Keratinocyte (primary cell): ENCODE measurements around the gene GALP. TPM values are rescaled to one million over a fixed set of nuclear protein-coding genes. Genes with fewer than 3 reads are reported as not detected.

Experiments
- DNase-seq: peaks from one replicate; pipeline ENCODE4 v3.0.0-alpha.2; 2011; ENCODE audit warnings: low read depth, missing footprints, low spot score
- FAIRE-seq: peaks from 2 replicates; lab custom pipeline; 2011; peaks lifted over from hg19 to GRCh38; lab: Jason Lieb, UNC
- H2AFZ ChIP-seq: 2 replicates; pipeline ENCODE4 v1.6.0; 2012; ENCODE audit warnings: low read length, control low read depth, inconsistent platforms; ENCODE audit not compliant: control insufficient read depth
- H3K27ac ChIP-seq: 2 replicates; pipeline ENCODE4 v1.5.1; 2011; ENCODE audit warnings: low read length; ENCODE audit not compliant: control insufficient read depth, insufficient read depth
- H3K27me3 ChIP-seq: 3 replicates; pipeline ENCODE4 v1.6.0; 2011; ENCODE audit warnings: low read length; ENCODE audit not compliant: control insufficient read depth, insufficient read depth; ENCODE audit errors: extremely low read depth
- H3K36me3 ChIP-seq, 2 experiments: 2 replicates in 1 of 2; 3 replicates in 1 of 2; pipeline ENCODE4 v1.5.1; 2011; ENCODE audit warnings: low read length in 2 of 2, mild to moderate bottlenecking in 1 of 2; ENCODE audit not compliant: control insufficient read depth in 2 of 2, insufficient read depth in 2 of 2; ENCODE audit errors: extremely low read depth in 1 of 2
- H3K4me1 ChIP-seq: 3 replicates; pipeline ENCODE4 v1.5.1; 2011; ENCODE audit warnings: low read length; ENCODE audit not compliant: control insufficient read depth, insufficient read depth; ENCODE audit errors: extremely low read depth
- H3K4me2 ChIP-seq: 3 replicates; pipeline ENCODE4 v1.6.0; 2011; ENCODE audit warnings: low read depth, low read length; ENCODE audit not compliant: control insufficient read depth, insufficient read depth; ENCODE audit errors: extremely low read depth
- H3K4me3 ChIP-seq, 3 experiments: fragments of 200-600 bp in 1 of 3; sonication (generic) in 1 of 3; 2 replicates in 2 of 3; 3 replicates in 1 of 3; pipeline ENCODE4 v1.5.1; 2011 to 2016; ENCODE audit warnings: low read length in 3 of 3, mild to moderate bottlenecking in 3 of 3, control low read depth in 2 of 3, inconsistent platforms in 1 of 3, low read depth in 1 of 3, mixed read lengths in 1 of 3, mixed run types in 1 of 3, moderate library complexity in 1 of 3; ENCODE audit not compliant: control insufficient read depth in 2 of 3, insufficient read depth in 2 of 3; ENCODE audit errors: extremely low read depth in 1 of 3
- H3K79me2 ChIP-seq: 2 replicates; pipeline ENCODE4 v1.6.0; 2012; ENCODE audit warnings: low read length; ENCODE audit not compliant: control insufficient read depth, insufficient read depth
- H3K9ac ChIP-seq: 3 replicates; pipeline ENCODE4 v1.6.0; 2011; ENCODE audit warnings: low read length; ENCODE audit not compliant: control insufficient read depth, insufficient read depth; ENCODE audit errors: extremely low read depth
- H3K9me1 ChIP-seq: 3 replicates; pipeline ENCODE4 v1.6.0; 2011; ENCODE audit warnings: low read length; ENCODE audit not compliant: control insufficient read depth, insufficient read depth; ENCODE audit errors: extremely low read depth
- H3K9me3 ChIP-seq: 2 replicates; pipeline ENCODE4 v1.5.1; 2012; ENCODE audit warnings: low read depth, low read length; ENCODE audit not compliant: control insufficient read depth
- H4K20me1 ChIP-seq: 3 replicates; pipeline ENCODE4 v1.6.0; 2011; ENCODE audit warnings: low read length; ENCODE audit not compliant: control insufficient read depth, insufficient read depth; ENCODE audit errors: extremely low read depth
- EZH2 ChIP-seq: IDR thresholded peaks from one replicate; pipeline ENCODE4 v1.6.1; 2012; ENCODE audit warnings: inconsistent platforms, mild to moderate bottlenecking, low read length, moderate library complexity
- dilution Hi-C: fragments of 300-500 bp; cut with MboI; formaldehyde crosslinking; loops from one replicate; pipeline ENCODE4 v1.7.0; 2020; ENCODE audit warnings: low sequenced_read_pairs; ENCODE audit not compliant: extremely low pct_ligation_motif_present
- polyA plus RNA-seq, 5 experiments: library from polyadenylated mRNA; depleted of rRNA in 3 of 5; stranded (reverse) in 3 of 5; stranded (forward) in 1 of 5; unstranded in 1 of 5; fragments of >200 nt; gene quantifications; 1 replicate in 1 of 5; 2 replicates in 3 of 5; 3 replicates in 1 of 5; pipeline versions ENCODE4 v1.2.1 to v1.2.3, GENCODE V29; 2011 to 2012; ENCODE audit warnings: missing spikeins in 2 of 5, low read depth in 1 of 5, low replicate concordance in 1 of 5
- TF ChIP-seq, protein P1 (sequence below), 3 experiments: IDR thresholded peaks in 1 of 3; conservative IDR thresholded peaks in 1 of 3; optimal IDR thresholded peaks in 1 of 3; 2 replicates in 2 of 3; 3 replicates in 1 of 3; pipeline versions ENCODE3 to v1.5.1; 2011; ENCODE audit warnings: low read length in 3 of 3, mild to moderate bottlenecking in 3 of 3, moderate library complexity in 2 of 3, control low read depth in 1 of 3, inconsistent platforms in 1 of 3; ENCODE audit not compliant: insufficient read depth in 2 of 3; ENCODE audit errors: extremely low read depth in 1 of 3

GALP gene
- polyA plus RNA-seq, 1 donor (not counting 4 experiments of a cell fraction or from before 2014, with no cell fraction given) = not detected

DNA sequence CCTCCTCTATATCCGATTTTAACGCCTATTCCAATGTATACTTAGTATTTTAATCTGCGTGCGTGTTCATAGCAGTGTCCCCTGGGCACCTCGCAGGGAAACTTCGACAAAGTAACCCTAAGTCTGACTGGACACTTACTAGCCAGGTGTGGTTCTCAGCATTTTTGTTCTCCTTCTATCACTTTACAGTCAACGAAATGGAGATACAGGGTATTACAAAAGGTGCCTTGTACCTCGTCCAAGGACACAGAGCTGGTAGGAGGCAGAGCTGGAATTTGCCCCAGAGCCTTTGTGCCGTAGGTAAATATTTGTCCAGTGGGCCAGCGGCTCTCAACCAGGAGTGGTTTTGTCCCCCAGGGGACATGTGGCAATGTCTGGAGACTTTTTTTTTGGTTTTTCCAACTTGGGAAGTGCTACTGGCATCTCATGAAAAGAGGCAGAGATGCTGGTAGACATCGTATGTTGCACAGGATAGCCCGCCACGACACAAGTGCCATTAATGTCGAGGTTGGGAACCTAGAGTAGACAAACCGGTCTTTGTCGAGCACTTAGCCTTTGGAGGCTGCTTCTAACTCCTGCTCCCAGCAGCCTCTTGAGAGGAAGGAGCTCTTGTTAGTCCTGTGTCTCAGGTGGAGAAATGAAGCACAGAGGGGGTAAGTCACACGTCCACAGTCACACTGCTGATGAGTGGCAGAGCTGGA, 33.6 kb upstream of the GALP start:
- Histone ChIP-seq H3K27me3 (no peaks in the 10 kb centered on the region), H3K4me3 (peak overlapping the region; percentile 59 to 76 (median 74)), H3K4me2 (peak overlapping the region; percentile 92), H3K36me3 (peaks cover 6% of the 10 kb centered on the region in 2 experiments), H3K9me1 (no peaks in the 10 kb centered on the region), H3K27ac (peak overlapping the region; percentile 20), H3K4me1 (peaks cover 13% of the 10 kb centered on the region), H3K9ac (peak overlapping the region; percentile 64), H3K79me2 (peaks cover 29% of the 10 kb centered on the region), H3K9me3 (no peaks in the 10 kb centered on the region), H4K20me1 (no peaks in the 10 kb centered on the region), H2AFZ (peak overlapping the region; percentile 33)
- DNase-seq (no peak), FAIRE-seq (no peak)
- dilution Hi-C loops = no loop called here
- TF ChIP-seq, protein P1, sequence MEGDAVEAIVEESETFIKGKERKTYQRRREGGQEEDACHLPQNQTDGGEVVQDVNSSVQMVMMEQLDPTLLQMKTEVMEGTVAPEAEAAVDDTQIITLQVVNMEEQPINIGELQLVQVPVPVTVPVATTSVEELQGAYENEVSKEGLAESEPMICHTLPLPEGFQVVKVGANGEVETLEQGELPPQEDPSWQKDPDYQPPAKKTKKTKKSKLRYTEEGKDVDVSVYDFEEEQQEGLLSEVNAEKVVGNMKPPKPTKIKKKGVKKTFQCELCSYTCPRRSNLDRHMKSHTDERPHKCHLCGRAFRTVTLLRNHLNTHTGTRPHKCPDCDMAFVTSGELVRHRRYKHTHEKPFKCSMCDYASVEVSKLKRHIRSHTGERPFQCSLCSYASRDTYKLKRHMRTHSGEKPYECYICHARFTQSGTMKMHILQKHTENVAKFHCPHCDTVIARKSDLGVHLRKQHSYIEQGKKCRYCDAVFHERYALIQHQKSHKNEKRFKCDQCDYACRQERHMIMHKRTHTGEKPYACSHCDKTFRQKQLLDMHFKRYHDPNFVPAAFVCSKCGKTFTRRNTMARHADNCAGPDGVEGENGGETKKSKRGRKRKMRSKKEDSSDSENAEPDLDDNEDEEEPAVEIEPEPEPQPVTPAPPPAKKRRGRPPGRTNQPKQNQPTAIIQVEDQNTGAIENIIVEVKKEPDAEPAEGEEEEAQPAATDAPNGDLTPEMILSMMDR (optimal IDR thresholded peaks at IDR 0.05 in 1 of 3, IDR thresholded peaks at IDR 0.05 in 1 of 3, conservative IDR thresholded peaks at IDR 0.05 in 1 of 3; ENCODE audit: extremely low read depth in 1 of 3, insufficient read depth in 2 of 3, low read length in 3 of 3) = no peak
- no peak for TF ChIP-seq EZH2

DNA sequence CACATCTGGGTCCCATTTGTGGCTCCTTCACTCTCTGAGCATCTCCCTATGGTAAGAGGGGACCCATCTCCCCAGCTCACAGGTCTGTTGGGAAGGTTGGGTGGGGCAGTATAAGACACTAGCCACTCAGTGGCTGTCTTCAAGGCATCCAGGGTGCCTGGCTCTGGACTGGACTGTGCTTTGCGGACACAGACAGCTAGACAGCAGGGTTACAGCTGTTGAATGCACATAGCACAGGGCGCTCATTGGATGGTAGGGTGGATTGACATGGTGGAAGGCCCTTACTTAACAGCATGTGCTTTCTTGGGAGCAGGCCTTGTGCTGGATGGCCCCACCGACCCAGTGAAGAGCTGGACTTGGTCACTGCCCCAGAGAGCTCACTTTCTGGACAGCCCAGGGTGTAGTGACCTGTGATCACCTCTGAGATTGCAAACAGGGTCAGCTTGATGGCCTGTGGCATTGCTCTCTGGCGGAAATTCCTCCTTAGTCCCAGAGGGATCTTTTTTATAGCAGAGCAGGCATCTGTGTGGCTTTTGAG, 32.8 kb upstream of the GALP start:
- peaks cover 6 to 10% of the 10 kb centered on the region in 2 experiments for H3K36me3 ChIP-seq
- H4K20me1 ChIP-seq = no peaks in the 10 kb centered on the region
- H2AFZ ChIP-seq = no peak overlapping the region
- no peak overlapping the region for H3K4me3 ChIP-seq
- H3K79me2 ChIP-seq = peaks cover 29% of the 10 kb centered on the region
- DNase-seq (no peak), FAIRE-seq (no peak)
- peaks cover 13% of the 10 kb centered on the region for H3K4me1 ChIP-seq
- no peak overlapping the region for H3K9ac ChIP-seq
- no peaks in the 10 kb centered on the region for H3K9me3 ChIP-seq
- H3K27me3 ChIP-seq = no peaks in the 10 kb centered on the region
- no peaks in the 10 kb centered on the region for H3K9me1 ChIP-seq
- no peak for TF ChIP-seq EZH2
- TF ChIP-seq, protein P1 (optimal IDR thresholded peaks at IDR 0.05 in 1 of 3, IDR thresholded peaks at IDR 0.05 in 1 of 3, conservative IDR thresholded peaks at IDR 0.05 in 1 of 3; ENCODE audit: extremely low read depth in 1 of 3, insufficient read depth in 2 of 3, low read length in 3 of 3) = no peak
- no peak overlapping the region for H3K27ac ChIP-seq
- dilution Hi-C loops = no loop called here
- H3K4me2 ChIP-seq = no peak overlapping the region
